ENCODE measurements around the gene COL25A1.
A peak's percentile ranks its signal among the peaks of the same experiment; 100 is the strongest.

COL25A1 gene

GRCh38 chr4:109214622-109215301, 87.7 kb downstream of the COL25A1 start:
- no peak for DNase-seq (ENCODE audit: low spot score)

DNA sequence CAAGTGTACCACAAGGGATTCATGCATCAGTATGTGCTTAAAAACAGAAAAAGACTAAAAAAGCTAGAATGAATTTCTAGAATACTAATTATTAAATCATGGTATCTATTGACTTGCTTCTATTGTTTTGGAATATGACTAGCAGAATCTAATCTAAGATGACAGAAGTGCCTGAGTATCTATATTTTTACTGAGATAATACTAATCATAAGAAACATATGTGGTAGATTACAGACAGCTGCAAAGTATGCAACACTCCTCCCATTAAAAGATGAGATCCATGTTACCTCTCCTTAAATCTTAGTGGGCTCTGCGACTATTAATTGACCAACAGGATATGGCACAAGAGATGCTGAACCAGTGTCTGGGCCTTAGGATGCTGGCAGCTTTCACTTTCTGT, 89.4 kb downstream of the COL25A1 start:
- DNase-seq (ENCODE audit: low spot score) = no peak

DNA sequence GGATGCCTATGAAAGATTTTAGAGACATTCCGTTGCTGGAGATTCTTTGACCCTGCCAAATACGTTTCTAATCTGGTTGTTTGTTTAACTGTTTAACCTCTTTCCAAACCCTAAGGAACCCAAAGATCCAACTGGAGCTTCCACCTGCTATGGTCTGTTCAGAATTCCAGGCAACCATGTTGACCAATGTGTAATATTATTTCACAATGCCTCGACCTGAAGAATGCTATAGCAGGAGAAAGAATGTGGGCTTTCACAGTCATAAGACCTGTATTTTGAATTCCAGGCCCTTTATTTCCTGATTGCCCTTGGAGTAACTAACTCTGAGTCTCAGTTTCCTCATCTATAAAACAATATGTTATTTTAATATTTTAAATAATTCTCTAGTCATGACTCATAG, 90.8 kb downstream of the COL25A1 start:
- DNase-seq (ENCODE audit: low spot score) = no peak

DNA sequence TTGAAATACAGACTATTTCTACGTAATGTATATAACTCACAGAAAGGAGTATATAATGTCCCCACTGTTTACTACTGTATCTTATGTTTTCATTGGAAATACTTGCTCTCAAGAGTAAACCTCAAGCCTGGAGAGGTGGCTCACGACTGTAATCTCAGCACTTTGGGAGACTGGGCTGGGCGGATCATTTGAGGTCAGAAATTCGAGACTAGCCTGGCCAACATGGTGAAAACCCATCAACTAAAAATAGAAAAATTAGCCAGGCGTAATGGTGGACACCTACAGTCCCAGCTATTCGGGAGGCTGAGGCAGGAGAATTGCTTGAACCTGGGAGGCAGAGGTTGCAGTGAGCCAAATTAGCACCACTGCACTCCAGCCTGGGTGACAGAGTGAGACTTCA, 92.8 kb downstream of the COL25A1 start:
- no peak for DNase-seq (ENCODE audit: low spot score)

DNA sequence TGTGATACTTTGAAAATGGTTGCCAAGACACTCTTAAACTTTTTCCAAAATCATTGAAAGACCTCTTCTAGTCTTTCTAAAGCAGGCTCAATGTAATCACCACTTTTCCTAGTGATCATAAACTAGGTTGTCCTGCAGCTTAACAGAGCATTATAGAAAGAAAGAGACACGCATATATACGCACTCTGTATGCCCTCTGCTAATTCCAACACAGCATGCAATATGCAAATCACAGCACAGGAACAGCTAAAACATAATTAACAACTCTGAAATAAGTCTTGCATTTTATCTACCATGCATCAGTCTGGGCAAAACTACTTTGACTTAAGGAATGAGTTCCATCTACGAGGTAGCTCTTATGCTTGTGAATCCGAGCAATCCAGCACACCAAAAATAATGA, 94.6 kb downstream of the COL25A1 start:
- no peak for DNase-seq (ENCODE audit: low spot score)

- DNase-seq (ENCODE audit: low spot score) = peak; percentile 8
These were observed 95.4 kb downstream of the COL25A1 start for GRCh38 chr4:109207061-109207460.

DNA sequence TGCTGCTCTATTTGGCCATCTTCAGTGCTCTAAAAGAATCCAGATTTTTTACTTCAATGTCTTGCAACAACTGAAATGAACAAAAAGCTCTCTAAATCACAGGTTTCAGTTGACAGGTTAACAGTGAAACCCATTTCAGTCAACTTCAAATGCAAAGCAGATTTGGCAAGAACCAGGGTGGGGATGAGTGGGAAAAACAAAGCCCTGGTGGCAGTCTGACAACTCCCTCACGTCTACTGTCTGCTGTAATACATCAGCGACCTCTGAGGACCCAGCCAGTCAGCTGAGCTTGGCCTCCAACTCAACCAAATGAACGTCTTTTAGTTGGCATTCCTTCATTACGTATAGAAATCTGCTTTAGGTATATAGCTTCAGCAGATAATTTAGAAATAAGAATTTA, 95.8 kb downstream of the COL25A1 start:
- no peak for DNase-seq (ENCODE audit: low spot score)

- no peak for DNase-seq (ENCODE audit: low spot score)
These were observed 97.3 kb downstream of the COL25A1 start for GRCh38 chr4:109205186-109205585.

- DNase-seq (ENCODE audit: low spot score) = no peak
These were observed 102.9 kb downstream of the COL25A1 start for GRCh38 chr4:109199585-109199984.

GRCh38 chr4:109195646-109196045, 106.8 kb downstream of the COL25A1 start:
- DNase-seq (ENCODE audit: low spot score) = no peak

DNA sequence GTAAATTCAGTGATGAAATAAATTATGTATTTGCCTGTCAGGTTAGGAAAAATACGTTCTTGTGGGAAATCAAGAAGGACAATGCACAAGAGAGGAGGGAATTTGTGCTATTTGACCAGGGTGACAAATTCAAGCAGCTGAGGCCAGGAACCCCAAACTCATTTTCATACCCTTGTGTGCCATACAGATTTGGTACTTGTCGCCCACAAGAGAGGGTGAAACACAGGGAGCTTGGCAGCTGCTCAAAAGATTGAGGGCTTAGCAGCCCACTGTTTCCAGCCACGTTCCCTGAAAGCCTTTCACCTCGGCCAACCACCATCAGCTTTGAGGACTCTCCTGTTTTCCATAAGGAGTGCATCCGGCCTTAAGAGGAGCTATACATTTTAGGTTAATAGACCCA, 111.2 kb downstream of the COL25A1 start:
- no peak for DNase-seq (ENCODE audit: low spot score)

DNA sequence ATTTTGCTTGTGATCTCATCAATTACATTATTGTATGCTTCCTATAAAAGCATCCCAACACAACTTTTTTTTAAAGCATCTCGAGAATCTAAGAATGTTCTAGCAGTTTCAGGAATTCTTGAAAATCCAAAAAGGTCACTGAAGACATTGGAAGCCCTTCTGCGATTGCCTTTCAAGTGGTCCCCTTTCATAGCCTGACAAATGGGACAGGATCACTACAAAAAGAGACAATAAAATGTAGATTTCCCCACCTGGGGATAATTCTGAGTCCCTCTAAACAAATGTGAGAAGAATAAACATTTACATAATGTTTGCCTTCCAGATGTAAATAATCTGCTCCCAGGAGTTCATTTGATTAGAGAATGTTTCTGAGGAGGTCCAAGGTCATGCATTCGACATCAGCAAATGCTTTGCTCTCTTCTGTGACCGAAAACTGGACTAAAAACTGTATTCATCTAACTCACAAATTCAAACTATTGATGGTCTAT, 116.0 kb downstream of the COL25A1 start:
- no peak for DNase-seq (ENCODE audit: low spot score)

DNA sequence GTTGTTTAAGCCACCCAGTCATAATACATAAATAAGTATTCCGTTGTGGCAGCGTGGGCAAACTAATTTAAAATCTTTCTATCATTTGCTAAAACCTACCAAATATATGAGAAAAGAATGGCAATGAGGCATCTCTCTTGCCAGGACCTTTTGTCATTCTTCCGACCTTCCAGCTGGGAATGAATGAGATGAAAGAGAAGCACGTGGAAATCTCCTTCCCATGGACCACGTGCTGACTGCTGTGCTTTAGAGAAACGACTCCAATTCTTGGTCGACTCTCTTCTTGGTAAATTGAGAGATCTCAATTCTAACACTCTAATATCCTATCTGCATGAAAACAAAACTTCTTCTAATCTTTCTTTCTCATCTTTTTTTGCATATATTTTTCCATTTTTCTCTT, 116.5 kb downstream of the COL25A1 start:
- DNase-seq (ENCODE audit: low spot score) = no peak

GRCh38 chr4:109185548-109185947, 116.9 kb downstream of the COL25A1 start:
- no peak for DNase-seq (ENCODE audit: low spot score)

- DNase-seq (ENCODE audit: low spot score) = no peak
These were observed 117.9 kb downstream of the COL25A1 start for GRCh38 chr4:109184491-109184961.

- no peak for DNase-seq (ENCODE audit: low spot score)
These were observed 118.4 kb downstream of the COL25A1 start for GRCh38 chr4:109183931-109184490.

- no peak for DNase-seq (ENCODE audit: low spot score)
These were observed 119.8 kb downstream of the COL25A1 start for GRCh38 chr4:109182696-109183095.

GRCh38 chr4:109179061-109179460, 123.4 kb downstream of the COL25A1 start:
- DNase-seq (ENCODE audit: low spot score) = no peak

DNA sequence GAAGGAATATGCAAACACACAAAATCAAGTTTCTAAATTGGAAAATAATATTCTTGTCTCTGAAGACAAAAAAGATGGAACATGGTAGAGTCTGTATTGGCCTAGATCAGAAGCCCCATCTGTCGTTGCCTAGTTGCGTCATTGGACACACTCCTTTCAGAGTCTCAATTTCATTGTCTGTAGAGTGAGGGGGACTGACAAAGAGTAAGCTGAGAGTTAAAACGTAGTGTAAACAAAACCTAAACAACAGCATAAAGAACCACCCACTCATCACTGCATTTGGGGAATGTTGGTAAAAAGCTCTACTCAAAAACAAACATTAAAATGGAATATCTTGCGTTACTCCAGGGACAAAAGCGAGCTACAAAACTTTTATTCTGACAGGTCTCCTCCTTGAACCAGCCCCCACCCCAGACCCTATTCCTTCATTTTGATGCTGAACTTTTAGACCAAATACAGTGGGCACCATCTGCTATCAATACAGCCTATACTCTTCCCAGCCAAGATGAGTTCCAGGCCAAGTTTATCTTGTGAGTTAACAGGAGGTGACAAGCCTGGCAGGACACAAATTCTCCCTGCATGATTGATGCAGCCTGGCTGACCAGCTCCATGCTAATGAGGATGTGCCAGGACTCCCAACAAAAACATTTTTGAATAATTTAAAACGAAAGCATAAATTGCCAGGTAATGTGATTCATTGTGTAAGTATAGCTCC, 125.2 kb downstream of the COL25A1 start:
- DNase-seq (ENCODE audit: low spot score) = no peak

DNA sequence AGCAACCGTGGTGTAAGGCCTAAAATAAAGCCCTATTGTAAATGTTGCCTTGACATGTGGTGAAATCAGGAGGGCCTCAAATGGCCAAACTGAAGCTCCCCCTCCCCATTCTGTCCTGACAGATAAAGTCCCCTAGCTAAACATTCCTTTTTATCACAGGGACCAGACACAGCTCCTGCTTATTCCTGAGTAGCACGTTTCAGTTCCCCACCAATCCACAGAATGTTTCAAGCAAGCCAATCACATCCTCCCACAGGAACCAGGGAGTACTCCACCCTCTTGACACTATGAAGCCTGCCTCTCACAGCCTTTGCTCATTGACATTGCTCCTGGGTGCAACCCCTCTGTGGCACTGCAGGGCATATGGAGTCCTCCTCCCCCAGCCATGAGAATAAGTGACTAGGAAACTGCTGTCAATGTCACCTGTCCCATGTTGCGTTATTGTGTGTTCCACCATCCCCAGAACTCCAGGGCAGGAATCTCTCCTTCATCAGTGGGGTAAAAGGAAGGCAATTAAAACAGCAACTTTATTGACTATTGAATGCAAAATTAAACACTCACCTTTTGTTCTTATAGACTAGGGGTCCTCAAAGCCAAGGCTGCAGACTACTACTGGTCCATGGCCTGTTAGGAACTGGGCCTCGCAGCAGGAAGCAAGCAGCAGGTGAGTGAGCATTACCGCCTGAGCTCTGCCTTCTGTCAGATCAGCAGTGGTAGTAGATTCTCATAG, 128.1 kb downstream of the COL25A1 start:
- DNase-seq (ENCODE audit: low spot score) = no peak

DNA sequence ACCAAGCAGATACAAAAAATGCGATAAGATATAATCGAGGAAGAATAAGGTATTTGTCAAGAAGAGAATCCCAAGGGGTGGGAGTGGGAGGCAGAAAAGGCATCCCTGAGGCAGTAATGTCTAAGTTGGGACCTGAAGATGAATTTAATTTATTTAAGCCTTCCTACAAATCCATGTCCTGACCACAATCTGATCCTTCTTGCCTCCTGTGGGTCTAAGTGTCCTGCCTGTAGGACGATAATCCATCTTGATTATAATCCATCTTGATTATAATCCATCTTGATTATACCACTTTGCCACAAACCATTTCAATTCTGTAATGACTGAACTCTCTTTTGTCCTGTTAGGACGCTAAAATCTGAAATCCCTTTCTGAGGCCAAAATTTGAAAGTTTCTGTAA, 130.2 kb downstream of the COL25A1 start:
- no peak for DNase-seq (ENCODE audit: low spot score)

GRCh38 chr4:109171070-109171469, 131.4 kb downstream of the COL25A1 start:
- no peak for DNase-seq (ENCODE audit: low spot score)

- no peak for DNase-seq (ENCODE audit: low spot score)
These were observed 133.3 kb downstream of the COL25A1 start for GRCh38 chr4:109169170-109169569.
